ENCODE results near the gene SPTBN5.

Gene SPTBN5

DNA sequence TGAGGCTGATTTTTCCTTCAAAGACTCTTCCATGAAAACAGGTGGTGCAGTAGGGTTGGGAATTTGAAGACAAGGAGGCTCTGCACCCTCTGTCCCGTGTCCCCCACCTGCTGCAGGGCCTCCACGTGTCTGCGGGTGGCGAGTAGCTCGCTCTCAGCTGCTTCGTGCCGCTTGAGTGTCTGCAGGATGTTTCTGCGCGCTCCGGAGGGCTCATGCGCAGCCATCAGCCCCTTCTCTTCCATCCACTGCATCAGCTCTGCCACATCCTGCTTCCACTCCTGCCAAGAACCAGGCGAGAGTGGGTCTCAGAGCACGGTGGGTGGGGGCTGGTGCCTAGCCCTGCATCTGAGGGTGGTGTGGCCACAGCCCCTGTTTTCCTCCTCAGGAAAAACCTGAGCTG, 17.8 kb downstream of the SPTBN5 start:
- Histone ChIP-seq H3K36me3 (ENCODE audit: insufficient read depth, low read length) (no peaks in the 10 kb centered on the region), H3K4me3 (ENCODE audit: low read depth, low read length, poor library complexity, severe bottlenecking) (no peak overlapping the region), H4K20me1 (ENCODE audit: insufficient read depth, low read length) (no peaks in the 10 kb centered on the region), H3K9ac (ENCODE audit: low read length) (no peak overlapping the region), H3K79me2 (ENCODE audit: insufficient read depth, low read length) (no peaks in the 10 kb centered on the region), H3K27me3 (ENCODE audit: insufficient read depth, low read length) (peaks cover 7% of the 10 kb centered on the region), H3K9me3 (ENCODE audit: low read length) (no peaks in the 10 kb centered on the region), H3K4me1 (ENCODE audit: insufficient read depth, low read length, severe bottlenecking) (no peaks in the 10 kb centered on the region), H2AFZ (ENCODE audit: low read length) (no peak overlapping the region), H3K27ac (ENCODE audit: low read depth, low read length, poor library complexity, severe bottlenecking) (no peak overlapping the region), H3F3A (ENCODE audit: insufficient read depth, low read length) (no peaks in the 10 kb centered on the region), H3K4me2 (ENCODE audit: low read length) (no peak overlapping the region), H3K9me2 (ENCODE audit: low read depth, low read length) (no peaks in the 10 kb centered on the region)
- TF ChIP-seq, protein P1, sequence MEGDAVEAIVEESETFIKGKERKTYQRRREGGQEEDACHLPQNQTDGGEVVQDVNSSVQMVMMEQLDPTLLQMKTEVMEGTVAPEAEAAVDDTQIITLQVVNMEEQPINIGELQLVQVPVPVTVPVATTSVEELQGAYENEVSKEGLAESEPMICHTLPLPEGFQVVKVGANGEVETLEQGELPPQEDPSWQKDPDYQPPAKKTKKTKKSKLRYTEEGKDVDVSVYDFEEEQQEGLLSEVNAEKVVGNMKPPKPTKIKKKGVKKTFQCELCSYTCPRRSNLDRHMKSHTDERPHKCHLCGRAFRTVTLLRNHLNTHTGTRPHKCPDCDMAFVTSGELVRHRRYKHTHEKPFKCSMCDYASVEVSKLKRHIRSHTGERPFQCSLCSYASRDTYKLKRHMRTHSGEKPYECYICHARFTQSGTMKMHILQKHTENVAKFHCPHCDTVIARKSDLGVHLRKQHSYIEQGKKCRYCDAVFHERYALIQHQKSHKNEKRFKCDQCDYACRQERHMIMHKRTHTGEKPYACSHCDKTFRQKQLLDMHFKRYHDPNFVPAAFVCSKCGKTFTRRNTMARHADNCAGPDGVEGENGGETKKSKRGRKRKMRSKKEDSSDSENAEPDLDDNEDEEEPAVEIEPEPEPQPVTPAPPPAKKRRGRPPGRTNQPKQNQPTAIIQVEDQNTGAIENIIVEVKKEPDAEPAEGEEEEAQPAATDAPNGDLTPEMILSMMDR (IDR thresholded peaks at IDR 0.05; ENCODE audit: low read length), result no peak
- no peak for TF ChIP-seq EZH2 (IDR thresholded peaks at IDR 0.05; ENCODE audit: borderline replicate concordance, low read length)

DNA sequence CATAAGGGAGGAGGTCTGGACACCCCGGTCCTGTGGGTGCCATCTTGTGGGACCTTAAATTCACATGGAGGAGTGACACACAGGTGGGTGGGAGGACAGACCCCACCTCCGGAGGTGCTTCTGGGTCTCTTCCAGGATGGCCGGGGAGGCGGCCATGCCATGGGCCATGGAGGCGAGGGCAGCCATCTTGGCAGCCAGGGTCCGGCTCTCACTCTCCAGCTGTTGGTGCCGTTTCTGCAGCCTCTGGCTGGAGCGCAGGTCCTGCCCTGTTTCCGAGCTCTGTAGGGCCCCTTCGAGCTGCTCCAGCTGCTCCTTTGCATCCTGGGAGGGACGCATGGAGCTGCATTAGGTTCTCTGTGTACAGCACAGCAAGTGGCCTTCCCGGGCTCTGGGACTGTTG, 19.1 kb downstream of the SPTBN5 start:
- peaks cover 7% of the 10 kb centered on the region for H3K27me3 ChIP-seq (ENCODE audit: insufficient read depth, low read length)

DNA sequence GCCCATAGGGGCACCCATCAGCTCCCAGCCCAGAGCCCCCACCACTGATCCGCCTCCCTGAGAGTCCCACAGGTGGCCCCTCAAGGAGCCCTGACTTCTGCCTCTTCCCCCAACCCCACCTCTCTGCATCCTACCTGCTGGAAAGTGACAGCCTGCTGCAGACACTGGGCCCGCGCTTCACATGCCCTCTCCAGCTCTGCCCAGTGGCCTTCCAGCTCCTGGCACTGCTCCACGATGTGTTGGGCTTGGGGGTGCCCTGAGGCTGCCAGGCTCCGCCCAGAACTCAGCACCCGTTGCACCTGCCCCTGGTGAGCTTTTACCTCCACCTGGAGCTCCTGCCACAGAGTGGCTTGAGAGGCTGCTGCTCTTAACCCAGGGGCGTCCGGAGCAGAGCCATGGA, 20.1 kb downstream of the SPTBN5 start:
- H3K4me1 ChIP-seq (ENCODE audit: insufficient read depth, low read length, severe bottlenecking), result no peaks in the 10 kb centered on the region
- TF ChIP-seq, protein P1 (IDR thresholded peaks at IDR 0.05; ENCODE audit: low read length), result no peak
- no peak for TF ChIP-seq EZH2 (IDR thresholded peaks at IDR 0.05; ENCODE audit: borderline replicate concordance, low read length)
- H3K4me3 ChIP-seq (ENCODE audit: low read depth, low read length, poor library complexity, severe bottlenecking), result no peak overlapping the region
- no peak overlapping the region for H3K9ac ChIP-seq (ENCODE audit: low read length)
- H3K36me3 ChIP-seq (ENCODE audit: insufficient read depth, low read length), result no peaks in the 10 kb centered on the region
- no peak overlapping the region for H3K4me2 ChIP-seq (ENCODE audit: low read length)
- no peaks in the 10 kb centered on the region for H3K9me3 ChIP-seq (ENCODE audit: low read length)
- peaks cover 7% of the 10 kb centered on the region for H3K27me3 ChIP-seq (ENCODE audit: insufficient read depth, low read length)
- no peak overlapping the region for H2AFZ ChIP-seq (ENCODE audit: low read length)
- no peaks in the 10 kb centered on the region for H4K20me1 ChIP-seq (ENCODE audit: insufficient read depth, low read length)
- H3K79me2 ChIP-seq (ENCODE audit: insufficient read depth, low read length), result no peaks in the 10 kb centered on the region
- H3K9me2 ChIP-seq (ENCODE audit: low read depth, low read length), result no peaks in the 10 kb centered on the region
- H3F3A ChIP-seq (ENCODE audit: insufficient read depth, low read length), result no peaks in the 10 kb centered on the region
- no peak overlapping the region for H3K27ac ChIP-seq (ENCODE audit: low read depth, low read length, poor library complexity, severe bottlenecking)

More for the DNA sequence above, 19.1 kb downstream of the SPTBN5 start:
- Histone ChIP-seq H3K4me2 (ENCODE audit: low read length) (no peak overlapping the region), H4K20me1 (ENCODE audit: insufficient read depth, low read length) (no peaks in the 10 kb centered on the region), H3K4me1 (ENCODE audit: insufficient read depth, low read length, severe bottlenecking) (no peaks in the 10 kb centered on the region), H3K36me3 (ENCODE audit: insufficient read depth, low read length) (no peaks in the 10 kb centered on the region), H3K9me2 (ENCODE audit: low read depth, low read length) (no peaks in the 10 kb centered on the region), H3F3A (ENCODE audit: insufficient read depth, low read length) (no peaks in the 10 kb centered on the region), H3K9me3 (ENCODE audit: low read length) (no peaks in the 10 kb centered on the region), H3K4me3 (ENCODE audit: low read depth, low read length, poor library complexity, severe bottlenecking) (no peak overlapping the region), H3K9ac (ENCODE audit: low read length) (no peak overlapping the region), H3K27ac (ENCODE audit: low read depth, low read length, poor library complexity, severe bottlenecking) (no peak overlapping the region), H3K79me2 (ENCODE audit: insufficient read depth, low read length) (no peaks in the 10 kb centered on the region), H2AFZ (ENCODE audit: low read length) (no peak overlapping the region)
- TF ChIP-seq EZH2 (IDR thresholded peaks at IDR 0.05; ENCODE audit: borderline replicate concordance, low read length), result no peak

DNA sequence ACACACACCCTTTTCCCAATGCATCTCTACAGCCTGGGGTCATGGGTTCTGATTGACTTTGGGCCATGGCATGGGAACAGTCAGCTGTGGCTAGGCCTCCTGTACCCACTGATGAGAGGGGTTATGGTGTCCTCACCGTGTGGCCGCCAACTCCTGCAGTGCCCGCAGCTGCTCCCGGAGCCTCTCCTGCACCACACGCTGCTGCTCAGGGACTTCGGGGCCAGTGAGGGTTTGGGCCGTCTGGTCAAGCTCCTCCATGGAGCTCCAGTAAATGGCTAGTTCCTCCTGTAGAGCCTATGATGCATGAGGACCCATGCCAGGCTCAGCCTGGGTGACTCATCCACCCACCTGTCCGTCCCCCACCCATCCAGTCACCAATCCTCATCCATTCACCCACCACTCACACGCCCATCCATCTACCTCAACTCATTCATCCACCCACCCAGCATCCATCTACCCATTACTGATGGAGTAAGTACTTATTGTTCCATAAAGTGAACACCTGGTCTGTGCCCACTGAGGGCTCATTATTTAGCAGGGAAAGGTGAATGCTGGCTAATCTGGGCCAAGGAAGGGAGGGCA, 21.6 kb downstream of the SPTBN5 start:
- Histone ChIP-seq H3K36me3 (ENCODE audit: insufficient read depth, low read length) (no peaks in the 10 kb centered on the region), H3K4me2 (ENCODE audit: low read length) (no peak overlapping the region), H3K9me2 (ENCODE audit: low read depth, low read length) (no peaks in the 10 kb centered on the region), H3K9ac (ENCODE audit: low read length) (no peak overlapping the region), H2AFZ (ENCODE audit: low read length) (no peak overlapping the region), H3K79me2 (ENCODE audit: insufficient read depth, low read length) (no peaks in the 10 kb centered on the region), H3K4me1 (ENCODE audit: insufficient read depth, low read length, severe bottlenecking) (no peaks in the 10 kb centered on the region), H3K4me3 (ENCODE audit: low read depth, low read length, poor library complexity, severe bottlenecking) (no peak overlapping the region), H4K20me1 (ENCODE audit: insufficient read depth, low read length) (no peaks in the 10 kb centered on the region), H3K27ac (ENCODE audit: low read depth, low read length, poor library complexity, severe bottlenecking) (no peak overlapping the region), H3K27me3 (ENCODE audit: insufficient read depth, low read length) (peaks cover under 1% of the 10 kb centered on the region; the same call in 1 of the 2 replicates), H3K9me3 (ENCODE audit: low read length) (no peaks in the 10 kb centered on the region), H3F3A (ENCODE audit: insufficient read depth, low read length) (no peaks in the 10 kb centered on the region)
- TF ChIP-seq, protein P1 (IDR thresholded peaks at IDR 0.05; ENCODE audit: low read length), result no peak
- TF ChIP-seq EZH2 (IDR thresholded peaks at IDR 0.05; ENCODE audit: borderline replicate concordance, low read length), result no peak
